GM04504 (cell line): ENCODE results near the gene TMEM222.

Source experiments
- DNase-seq: peaks from one replicate; pipeline ENCODE4 v3.0.0-alpha.2; 2012; ENCODE audit warnings: low read depth

Gene TMEM222

DNA sequence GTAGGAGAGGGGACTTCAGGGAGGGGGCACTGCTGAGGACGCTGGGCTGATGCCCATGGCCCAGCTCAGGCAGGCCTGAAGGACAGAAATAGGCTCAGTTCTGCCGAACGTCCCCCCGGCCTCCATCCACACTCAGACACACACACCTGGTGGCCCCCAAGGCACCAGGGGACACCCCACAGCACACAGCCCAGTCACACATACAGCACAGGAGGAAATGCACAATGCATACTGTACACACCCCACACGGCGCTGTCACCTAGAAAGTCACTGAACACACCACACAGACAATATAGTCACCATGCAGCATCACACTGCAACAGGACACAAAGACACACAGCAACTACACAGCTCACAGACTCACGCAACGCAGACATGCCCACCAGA is 20.4 kb downstream of the TMEM222 start:
- no peak for DNase-seq

DNA sequence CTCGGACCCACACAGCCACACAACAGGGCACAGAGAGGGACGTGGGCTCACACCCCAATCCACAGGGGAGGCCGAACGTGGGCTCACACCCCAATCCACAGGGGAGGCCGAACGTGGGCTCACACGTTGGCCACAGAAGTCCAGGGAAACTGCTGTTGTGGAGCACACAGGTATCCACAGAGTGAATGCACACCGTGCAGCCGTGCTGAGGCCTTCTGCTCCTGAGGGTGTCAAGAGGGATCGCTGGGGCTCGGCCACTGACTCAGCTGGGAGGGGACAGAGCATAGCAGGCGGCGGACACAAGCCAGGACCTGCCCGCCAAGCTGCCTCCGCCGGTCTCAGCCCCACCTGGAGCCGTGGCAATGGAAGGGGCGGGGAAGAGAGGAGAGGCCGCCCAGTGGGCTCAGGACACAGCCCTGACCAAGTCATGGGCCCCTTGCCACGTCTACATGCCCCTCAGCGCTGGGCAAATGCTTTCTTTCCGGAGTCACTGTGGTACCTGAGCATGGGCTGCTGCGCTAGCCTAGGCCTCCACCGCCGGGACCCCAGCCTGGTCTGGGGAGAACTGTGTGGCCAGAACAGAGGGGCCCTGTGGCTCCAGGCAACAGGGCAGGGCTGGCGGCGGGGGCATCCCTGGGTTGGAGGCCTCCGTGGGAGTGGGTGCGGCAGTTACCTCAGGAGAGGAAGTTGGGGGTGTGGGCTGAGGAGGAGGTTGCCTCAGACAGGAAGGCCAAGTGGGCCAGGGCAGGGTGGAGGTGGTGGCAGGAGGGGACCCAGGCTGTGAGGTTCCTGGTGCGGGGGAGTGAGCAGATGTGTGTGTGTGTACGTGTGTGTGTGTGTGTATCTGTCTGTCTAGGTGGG is 21.0 kb downstream of the TMEM222 start:
- DNase-seq = no peak

DNA sequence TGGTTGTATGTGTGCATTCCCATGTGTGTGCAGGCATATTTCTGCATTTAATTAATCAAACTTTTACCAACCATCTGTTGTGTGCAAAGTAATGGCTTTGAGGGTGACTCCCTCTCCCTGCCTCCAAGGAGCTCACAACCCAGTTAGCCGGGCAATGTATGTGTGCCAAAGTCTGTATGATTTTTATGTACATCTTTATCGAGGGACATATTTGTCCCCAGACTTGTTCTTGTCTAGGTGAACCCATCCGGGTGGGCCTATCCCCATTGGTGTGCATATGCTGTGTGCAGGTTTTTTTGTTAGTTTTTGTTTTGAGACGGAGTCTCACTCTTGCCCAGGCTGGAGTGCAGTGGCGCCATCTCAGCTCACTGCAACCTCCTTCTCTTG is 21.7 kb downstream of the TMEM222 start:
- DNase-seq = no peak

DNA sequence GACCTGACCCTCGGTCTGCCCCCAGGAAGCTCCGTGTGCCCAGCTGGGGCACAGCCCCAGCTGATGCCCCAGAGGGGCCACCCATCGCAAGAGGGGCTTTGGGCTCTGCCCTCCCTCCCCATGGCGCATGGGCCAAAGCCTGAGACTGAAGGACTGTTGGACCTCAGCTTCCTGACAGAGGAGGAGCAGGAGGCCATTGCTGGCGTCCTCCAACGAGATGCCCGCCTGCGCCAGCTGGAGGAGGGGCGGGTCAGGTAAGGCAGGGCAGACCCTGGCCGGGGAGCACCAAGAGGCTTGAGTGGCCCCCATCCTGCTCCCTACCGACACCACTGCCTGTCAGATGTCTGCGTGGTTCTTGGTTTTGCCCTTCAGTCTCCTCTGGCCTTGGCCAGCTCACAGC is 23.3 kb downstream of the TMEM222 start:
- DNase-seq = no peak

DNA sequence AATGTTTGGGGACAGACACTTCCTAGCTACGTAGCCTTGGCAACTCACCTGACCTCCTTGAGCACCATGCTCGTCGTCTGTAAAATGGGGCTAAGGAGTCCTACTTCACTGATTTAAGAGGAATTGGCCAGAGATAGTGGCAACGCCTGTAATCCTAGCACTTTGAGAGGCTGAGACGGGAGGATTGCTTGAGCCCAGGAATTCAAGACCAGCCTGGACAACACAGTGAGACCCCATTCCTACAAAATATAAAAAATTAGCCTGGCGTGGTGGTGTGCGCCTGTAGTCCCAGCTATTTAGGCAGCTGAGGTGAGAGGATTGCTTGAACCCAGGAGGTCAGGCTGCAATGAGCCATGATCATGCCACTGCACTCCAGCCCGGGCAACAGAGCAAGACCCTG is 24.4 kb downstream of the TMEM222 start:
- no peak for DNase-seq

DNA sequence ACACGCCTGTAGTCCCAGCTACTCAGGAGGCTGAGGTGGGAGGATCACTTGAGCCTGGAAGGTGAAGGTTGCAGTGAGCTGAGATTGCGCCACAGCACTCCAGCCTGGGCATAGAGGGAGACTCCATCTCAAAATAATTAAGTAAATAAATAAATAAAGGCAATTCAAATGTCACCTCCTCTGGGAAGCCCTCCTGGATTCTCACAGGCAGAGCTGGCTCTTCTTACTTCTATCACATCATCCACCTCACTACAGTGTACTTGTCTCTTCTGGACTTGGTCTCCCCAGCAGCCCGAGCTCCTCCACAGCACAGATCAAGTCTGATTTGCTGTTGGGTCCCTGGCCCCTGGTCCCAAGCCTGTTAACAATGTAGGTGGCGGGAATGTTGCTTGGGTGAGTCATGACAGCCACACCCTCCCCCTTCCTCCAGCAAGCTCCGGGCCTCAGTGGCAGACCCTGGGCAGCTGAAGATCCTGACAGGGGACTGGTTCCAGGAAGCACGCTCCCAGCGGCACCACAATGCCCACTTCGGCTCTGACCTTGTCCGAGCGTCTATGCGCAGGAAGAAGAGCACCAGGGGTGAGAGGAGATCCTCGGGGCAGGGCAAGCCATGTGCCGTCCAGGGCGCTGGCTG is 25.1 kb downstream of the TMEM222 start:
- no peak for DNase-seq

DNA sequence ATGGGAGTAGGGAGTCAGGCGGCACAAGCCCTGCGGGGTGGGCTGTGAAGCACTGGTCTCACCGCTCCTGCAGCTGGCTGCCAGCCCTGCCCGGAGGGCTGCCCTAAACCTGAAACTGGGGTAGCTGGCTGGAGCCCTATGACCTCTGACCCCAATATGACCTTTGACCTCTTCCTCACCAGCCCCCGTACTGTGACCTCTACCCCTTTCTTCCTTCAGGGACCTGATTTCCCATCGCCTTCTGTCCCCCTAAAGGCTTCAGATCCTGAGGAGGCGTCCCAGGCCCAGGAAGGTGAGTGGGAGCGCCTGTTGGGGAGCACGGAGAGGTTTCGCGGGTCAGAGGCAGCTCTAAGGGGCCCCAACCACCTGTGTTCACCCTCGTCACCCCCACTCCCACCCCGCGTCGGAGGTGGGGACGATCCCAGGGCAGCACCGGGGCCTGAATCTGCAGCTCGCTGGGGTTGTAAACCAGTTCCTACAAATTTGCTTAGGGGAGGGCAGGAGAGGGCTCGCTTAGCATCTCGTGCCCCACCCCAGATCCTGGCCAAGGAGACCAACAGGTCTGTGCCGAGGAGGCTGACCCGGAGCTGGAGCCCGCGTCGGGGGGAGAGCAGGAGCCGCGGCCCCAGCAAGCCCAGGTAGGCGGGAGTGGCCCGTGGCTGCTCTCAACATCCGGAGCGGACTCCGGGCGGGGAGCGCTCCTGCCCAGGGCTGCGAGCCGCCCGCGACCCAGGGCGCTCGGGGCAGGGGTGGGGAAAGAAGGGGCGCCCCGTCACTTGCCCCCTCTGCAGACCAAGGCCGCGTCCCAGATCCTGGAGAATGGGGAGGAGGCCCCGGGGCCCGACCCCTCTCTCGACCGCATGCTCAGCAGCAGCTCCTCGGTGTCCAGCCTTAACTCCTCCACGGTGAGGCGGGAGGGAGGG is 27.2 kb downstream of the TMEM222 start:
- no peak for DNase-seq

DNA sequence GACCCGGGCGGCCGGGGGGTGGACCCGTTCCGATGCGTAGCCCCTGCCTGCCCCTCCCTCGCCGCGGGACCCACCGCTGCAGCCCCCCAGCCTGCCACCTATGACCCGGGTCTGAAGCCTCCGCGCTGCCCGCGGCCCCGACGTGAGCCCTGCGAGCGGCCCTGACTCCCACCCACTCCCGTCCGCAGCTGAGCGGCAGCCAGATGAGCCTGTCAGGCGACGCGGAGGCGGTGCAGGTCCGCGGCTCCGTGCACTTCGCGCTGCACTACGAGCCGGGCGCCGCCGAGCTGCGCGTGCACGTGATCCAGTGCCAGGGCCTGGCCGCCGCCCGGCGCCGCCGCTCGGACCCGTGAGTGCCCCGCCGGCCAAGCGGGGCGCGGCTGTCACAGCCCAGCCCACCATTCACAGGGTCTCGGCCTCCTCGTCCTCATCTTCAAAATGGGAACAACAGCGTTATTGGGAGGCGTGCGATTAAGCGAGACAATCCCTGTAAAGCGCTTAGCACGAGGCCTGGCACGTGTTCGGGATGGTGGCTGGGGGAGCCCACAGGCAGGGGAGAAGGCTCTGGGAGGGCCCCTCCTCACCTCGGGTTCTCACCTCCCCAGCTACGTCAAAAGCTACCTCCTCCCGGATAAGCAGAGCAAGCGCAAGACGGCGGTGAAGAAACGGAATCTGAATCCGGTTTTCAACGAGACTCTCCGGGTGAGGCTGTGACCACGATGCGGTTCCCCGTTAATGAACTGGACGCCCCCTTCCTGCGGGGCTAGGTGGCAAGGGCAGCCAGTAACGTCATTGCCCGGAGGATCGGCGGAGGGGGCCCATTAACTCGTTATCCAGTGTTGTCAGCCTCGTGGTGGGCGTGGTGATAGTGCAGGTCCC is 28.1 kb downstream of the TMEM222 start:
- DNase-seq = no peak

DNA sequence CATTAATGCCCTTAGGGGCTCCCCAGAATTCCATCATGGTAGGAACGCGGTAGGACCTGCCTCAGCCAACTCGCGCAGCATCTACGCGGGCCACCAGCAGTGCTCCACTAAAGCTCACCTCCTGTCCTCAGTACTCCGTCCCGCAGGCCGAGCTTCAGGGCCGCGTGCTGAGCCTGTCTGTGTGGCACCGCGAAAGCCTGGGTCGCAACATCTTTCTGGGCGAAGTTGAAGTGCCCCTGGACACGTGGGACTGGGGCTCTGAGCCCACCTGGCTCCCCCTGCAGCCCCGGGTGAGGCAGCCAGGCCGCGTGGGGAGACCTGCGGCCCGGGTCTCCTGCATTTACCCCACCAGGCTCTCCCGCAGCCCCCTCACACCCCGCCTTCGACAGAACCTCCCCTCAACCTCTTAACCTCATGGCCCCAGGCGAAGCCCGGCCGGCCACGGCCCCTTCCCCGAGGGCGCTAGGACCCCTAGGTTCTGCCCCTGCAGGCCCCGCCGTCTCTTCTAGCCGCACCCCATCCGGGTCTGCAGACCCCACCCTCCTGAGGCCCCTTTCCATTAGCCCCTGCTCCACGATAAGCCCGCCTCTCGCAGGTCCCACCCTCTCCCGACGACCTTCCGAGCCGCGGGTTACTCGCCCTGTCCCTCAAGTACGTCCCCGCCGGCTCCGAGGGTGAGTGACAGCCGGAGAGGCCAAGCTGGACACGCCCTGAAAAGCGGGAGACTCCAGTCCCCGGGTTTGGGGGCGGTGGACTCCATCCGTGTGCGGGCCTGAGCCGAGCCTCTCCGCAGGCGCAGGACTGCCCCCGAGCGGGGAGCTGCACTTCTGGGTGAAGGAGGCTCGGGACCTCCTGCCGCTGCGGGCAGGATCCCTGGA is 28.9 kb downstream of the TMEM222 start:
- DNase-seq = no peak

DNA sequence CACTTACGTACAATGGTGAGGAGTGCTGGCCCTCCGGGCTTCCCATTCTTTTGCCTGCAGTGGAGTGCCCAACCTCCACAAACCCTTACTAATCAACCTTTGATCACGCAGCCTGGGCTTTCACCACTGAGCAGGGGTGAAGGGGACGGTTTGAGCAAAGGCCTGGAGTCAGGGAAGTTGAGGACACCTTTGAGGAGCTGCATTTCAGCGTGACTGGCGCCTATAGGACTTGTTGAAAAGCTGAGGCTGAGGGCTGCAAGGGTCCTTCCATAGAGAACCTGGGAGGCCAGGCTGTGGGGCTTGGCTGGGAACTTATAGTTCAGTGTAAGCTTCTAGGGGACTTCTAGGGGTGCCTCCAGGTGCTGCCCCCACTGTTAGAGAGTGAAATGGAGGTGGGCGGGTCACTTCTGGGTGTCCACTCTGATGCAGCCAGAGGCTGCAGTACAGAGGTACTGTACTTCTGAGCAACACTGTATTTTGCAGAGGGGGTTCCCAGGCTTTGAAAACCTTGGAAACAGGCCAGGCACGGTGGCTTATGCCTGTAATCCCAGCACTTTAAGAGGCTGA is 29.7 kb downstream of the TMEM222 start:
- no peak for DNase-seq

DNA sequence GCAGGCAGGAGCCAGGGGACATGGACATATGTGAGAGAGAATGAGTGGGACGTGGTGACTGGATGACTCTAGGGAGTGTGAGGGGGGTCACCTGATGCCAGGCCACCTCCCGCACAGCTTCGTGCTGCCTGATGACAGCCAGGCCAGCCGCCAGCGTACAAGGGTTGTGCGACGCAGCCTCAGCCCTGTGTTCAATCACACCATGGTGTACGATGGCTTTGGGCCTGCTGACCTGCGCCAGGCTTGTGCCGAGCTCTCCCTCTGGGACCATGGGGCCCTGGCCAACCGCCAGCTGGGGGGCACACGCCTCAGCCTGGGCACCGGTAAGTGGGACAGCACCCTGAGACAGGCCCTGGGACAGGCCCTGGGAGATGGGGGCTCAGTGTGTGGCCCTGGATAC is 31.2 kb downstream of the TMEM222 start:
- DNase-seq = no peak

DNA sequence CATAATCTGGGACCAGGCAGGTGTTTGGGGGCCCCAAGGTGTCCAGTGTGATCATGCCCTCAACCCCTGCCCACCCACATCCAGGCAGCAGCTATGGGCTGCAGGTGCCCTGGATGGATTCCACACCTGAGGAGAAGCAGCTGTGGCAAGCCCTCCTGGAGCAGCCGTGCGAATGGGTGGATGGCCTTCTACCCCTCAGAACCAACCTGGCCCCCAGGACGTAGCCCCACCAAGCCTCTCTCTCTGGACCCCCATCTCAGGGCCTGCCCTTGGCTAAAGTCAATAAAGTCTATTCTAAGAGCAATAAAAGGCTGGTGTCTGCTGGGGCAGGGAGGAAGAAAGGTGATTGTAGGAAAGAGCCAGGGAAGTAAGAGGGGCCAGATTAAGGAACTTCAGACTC is 31.7 kb downstream of the TMEM222 start:
- no peak for DNase-seq

DNA sequence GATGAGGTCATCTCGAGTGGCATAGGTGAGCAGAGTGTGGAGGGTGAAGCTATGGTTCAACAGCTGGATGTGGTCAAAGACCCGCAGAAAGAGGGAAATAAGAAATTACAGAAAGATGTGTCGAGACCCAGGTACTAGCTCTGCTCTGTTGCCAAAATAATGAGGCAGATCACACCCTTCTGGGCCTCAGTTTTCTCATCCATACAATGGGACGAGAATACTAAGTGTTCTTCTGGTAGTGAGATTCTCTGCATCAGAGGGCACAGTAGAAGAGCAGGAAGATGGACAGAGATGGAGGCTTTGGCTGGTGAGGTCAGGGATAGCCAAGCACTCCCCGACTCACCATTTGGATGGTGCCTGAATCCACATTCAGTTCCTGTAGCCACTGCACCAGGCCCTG is 33.7 kb downstream of the TMEM222 start:
- DNase-seq = no peak

DNA sequence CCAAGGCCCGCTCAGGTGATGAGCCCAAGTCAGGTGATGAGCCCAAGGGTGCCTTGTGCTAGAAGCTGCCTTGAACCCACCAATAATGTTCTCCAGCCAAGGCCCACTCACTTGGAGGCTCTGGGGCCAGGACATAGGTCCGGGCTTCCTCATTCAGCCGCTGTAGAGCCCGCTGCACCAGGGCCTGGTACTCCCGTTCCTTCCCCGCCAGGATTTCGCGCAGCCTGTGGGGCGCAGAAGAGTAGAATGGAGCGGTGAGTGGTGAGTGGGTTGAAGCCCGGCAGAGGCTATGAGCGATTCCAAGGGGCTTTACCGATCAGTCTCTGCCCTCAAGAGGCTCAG is 34.3 kb downstream of the TMEM222 start:
- no peak for DNase-seq

DNA sequence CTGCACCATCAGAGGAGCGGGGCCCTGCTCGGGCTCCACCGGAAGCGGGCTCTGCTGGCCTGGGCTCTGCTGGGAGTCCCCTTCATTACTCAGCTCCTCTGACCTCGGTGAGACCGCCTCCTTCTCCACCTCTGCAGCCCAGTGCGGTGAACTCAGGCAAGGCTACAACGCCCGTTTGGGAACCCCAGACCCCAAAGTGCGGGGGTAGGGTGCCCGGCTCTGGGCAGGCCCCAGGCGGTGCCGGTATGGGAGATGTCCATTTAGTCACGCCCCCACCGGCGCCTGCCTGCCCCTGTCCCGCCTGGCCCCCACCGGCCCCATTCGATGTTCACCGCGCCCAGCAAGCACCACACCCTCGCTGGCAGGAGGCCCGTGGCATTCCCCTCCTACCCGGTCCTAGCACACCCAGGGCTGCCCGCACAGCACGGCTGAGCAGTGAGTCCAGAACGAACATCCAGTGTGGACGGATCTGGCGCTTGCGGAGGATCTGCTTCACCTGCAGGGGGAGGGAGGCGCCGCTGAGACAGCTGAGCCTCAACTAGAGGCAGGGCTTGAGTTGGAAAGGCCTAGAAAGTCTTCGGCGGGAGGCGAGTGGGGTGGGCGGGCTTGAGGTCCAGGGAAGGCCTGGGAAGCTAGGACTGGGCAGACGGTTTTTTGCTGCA is 34.8 kb downstream of the TMEM222 start:
- no peak for DNase-seq

DNA sequence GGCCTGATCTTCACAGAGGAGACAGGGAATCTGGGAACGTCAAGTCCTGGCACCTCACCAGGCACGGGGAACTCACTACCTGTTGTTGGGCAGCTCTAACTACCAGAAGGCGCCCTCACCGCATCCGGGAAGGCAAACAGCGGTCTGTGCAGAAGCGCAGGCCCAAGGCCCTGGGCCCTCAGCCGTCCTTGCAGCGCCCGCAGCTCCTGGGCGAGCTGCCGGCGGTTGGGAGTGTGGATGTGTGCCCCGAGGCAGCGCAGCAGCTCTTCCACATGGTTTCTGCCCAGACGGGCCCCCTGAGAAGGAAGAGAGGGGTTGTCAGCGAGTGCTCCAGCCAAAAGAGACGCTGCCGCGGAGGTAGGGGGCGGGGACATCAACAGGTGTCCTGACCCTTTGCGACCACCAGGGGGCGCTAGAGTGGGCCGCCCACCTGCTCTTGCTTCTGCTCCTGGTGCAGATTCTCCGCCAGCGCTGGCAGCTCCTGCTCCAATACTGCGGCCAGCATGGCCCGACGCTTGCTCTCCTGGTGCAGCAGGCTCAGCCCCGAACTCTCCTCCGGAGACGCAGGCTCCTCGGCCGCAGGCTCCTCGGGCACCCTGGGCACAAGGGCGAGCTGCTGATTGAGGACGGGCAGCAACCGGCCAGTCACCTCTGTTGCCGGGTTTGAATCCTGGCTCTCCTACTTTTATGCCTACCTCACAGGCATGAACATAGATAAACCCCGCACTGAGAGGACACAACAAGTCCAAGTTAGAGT is 35.5 kb downstream of the TMEM222 start:
- no peak for DNase-seq

DNA sequence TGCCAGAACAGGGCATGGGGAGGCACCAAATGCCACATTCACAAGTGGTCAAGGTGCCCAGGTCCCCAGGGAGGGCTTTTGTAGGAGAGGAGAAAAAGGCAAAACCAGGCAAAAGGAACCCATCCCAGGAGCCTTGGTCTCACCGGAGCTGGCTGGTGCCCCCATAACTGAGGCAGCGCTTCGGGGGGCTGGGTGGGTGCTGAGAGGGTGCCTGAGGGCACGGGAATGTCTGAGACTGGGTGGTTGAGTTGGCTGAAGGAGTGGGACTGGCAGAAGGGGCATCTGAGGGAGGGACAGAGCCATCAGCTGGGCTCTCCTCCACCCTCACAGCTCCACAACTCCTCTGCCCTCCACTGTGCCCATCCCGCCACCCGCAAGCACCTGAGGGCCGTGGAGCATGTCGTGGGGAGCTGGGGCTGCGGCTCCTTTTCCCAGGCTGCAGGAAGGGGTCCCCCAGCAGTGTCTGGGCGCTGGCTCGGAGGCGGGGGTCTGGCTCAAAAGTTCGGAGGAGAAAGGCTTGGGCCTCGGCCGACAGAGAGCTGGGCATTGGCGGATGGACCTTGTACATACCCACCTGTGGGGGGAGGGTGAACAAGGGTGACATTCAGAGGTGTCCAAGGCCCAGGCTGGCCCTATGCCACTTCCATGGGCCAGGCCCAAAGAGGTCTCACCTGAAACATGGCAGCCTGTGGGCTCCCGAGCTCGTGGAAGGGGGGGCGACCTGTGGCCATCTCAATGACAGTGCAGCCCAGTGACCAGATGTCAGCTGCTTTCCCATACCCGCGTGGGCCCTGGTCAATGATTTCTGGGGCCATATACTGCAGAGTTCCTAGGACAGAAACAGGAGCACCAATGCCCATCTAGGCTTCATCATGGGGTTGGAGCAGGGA is 36.3 kb downstream of the TMEM222 start:
- no peak for DNase-seq

DNA sequence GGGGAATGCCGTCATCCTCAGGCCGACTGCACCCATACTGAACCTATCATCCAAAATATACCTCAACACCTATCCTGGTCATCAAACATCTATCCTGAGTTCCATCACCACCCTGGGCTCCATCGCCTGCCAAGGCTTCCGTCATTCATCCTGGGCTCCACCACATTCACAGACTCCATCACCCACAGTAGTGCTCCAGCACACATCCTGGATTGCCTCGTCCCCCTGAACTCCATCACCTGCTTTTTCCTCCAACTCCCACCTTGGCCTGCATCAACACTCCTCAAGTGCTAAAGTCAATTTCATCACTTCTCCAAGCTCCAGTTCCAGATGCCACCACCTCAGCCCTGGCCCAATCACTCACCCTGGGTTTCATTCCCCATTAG is 37.0 kb downstream of the TMEM222 start:
- DNase-seq = no peak
